ENCODE data around the gene DHRS7. TPM values are rescaled to one million over a fixed set of nuclear protein-coding genes. Genes with fewer than 3 reads are reported as not detected.

Gene DHRS7
- total and polyA plus RNA-seq, 9 of the 15 experiments (the other 6 are each of a cell fraction or from before 2014, with no cell fraction given), result 10.2 to 20.1 (median 15.7) TPM

DNA sequence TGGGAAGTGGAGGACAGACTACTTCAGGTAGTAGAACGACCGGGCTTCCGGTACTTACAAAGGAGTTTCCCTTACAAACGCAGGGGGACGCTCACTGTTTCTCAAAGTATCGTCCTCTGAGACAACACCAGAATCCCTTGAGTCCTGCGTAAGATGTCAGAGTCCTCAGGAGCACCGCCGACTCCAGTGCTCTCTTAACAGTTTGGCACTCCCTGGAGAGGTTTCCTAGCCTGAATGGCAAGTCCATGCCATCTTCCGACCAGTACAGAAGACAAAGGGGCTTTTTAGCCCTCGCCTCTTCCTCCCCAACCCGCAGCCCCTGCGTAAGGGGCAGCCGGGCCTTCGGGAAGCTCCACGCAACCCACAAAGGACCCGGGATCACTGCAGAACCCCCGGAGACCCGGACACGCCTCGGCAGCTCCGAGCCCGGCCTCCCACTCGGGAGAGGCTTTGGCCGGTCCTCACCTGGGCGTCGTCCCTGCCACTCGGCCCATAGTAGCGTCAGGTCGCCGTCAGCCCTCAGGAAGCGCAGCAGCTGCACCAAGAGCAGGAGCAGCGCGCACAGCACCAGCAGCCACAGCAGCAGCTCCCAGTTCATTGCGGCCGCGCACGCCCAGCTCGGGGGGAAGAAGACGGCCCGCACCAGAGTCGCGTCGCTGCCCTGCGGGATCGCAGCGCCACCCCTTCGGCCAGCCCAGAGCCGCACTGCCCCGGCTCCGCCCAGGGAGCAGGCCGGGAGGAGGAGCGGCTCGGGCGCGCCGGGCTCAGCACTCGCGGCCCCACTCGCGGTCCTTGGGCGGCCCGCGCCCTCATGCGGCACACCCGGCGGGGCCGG, at the start of gene DHRS7 (continued):
- TF ChIP-seq, protein P1, sequence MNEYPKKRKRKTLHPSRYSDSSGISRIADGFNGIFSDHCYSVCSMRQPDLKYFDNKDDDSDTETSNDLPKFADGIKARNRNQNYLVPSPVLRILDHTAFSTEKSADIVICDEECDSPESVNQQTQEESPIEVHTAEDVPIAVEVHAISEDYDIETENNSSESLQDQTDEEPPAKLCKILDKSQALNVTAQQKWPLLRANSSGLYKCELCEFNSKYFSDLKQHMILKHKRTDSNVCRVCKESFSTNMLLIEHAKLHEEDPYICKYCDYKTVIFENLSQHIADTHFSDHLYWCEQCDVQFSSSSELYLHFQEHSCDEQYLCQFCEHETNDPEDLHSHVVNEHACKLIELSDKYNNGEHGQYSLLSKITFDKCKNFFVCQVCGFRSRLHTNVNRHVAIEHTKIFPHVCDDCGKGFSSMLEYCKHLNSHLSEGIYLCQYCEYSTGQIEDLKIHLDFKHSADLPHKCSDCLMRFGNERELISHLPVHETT (CRISPR knock-in tag; conservative IDR thresholded peaks at IDR 0.05 in 1 of 2, IDR thresholded peaks at IDR 0.05 in 1 of 2), result no peak
- no peak for TF ChIP-seq HNRNPUL1 (IDR thresholded peaks at IDR 0.05; ENCODE audit: low read length)
- no peak for TF ChIP-seq CHD4 (IDR thresholded peaks at IDR 0.05; ENCODE audit: insufficient read depth, insufficient replicate concordance, low read depth, low read length, poor library complexity, severe bottlenecking)
- no peak for TF ChIP-seq ZNF232 (CRISPR knock-in tag; IDR thresholded peaks at IDR 0.05)
- TF ChIP-seq, protein P2, sequence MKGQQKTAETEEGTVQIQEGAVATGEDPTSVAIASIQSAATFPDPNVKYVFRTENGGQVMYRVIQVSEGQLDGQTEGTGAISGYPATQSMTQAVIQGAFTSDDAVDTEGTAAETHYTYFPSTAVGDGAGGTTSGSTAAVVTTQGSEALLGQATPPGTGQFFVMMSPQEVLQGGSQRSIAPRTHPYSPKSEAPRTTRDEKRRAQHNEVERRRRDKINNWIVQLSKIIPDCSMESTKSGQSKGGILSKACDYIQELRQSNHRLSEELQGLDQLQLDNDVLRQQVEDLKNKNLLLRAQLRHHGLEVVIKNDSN (CRISPR knock-in tag; IDR thresholded peaks at IDR 0.05), result no peak; the same call in 1 of the 2 replicates
- TF ChIP-seq, protein P3, sequence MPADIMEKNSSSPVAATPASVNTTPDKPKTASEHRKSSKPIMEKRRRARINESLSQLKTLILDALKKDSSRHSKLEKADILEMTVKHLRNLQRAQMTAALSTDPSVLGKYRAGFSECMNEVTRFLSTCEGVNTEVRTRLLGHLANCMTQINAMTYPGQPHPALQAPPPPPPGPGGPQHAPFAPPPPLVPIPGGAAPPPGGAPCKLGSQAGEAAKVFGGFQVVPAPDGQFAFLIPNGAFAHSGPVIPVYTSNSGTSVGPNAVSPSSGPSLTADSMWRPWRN (IDR thresholded peaks at IDR 0.05; ENCODE audit: low read depth), result no peak
- no peak for TF ChIP-seq MTF1 (CRISPR knock-in tag; IDR thresholded peaks at IDR 0.05; ENCODE audit: borderline replicate concordance)
- no peak for TF ChIP-seq CREBBP (IDR thresholded peaks at IDR 0.05; ENCODE audit: low read depth, low read length)
- TF ChIP-seq ZNF41 (CRISPR knock-in tag; conservative IDR thresholded peaks at IDR 0.05), result no peak
- no peak for TF ChIP-seq ARID1B (IDR thresholded peaks at IDR 0.05)
- TF ChIP-seq ILF3 (IDR thresholded peaks at IDR 0.05; ENCODE audit: borderline replicate concordance), result no peak
- TF ChIP-seq ZNF174 (CRISPR knock-in tag; IDR thresholded peaks at IDR 0.05), result no peak
- no peak for TF ChIP-seq ZNF165 (CRISPR knock-in tag; IDR thresholded peaks at IDR 0.05; ENCODE audit: borderline replicate concordance)
- no peak for TF ChIP-seq KLF16 (IDR thresholded peaks at IDR 0.05)
- no peak for TF ChIP-seq ZNF592 (IDR thresholded peaks at IDR 0.05)
- peak in 1 of 2 experiments; percentile 47; a peak in 1 of 4 replicates for TF ChIP-seq HDAC1 (IDR thresholded peaks at IDR 0.05)
- no peak for TF ChIP-seq DACH1 (IDR thresholded peaks at IDR 0.05; ENCODE audit: partially characterized antibody)
